Panc1 (cell line): ENCODE measurements around the gene SNTG2. TPM values are rescaled to one million over a fixed set of nuclear protein-coding genes. Genes with fewer than 3 reads are reported as not detected.

Experiments
- ATAC-seq: fragments of 200-7000 bp; cut with Tn5 transposase; 2 replicates; pipeline ENCODE4 v1.9.1; 2020; ENCODE audit warnings: mild to moderate bottlenecking, moderate library complexity
- BruUV-seq: library from RNA; stranded (reverse); fragments of 400-500 nt; replicated peaks from 2 replicates; lab custom pipeline; 2021; lab: Mats Ljungman, UMichigan
- CTCF ChIA-PET: fragments of 300-600 bp; sonication (Branson Sonifier 250); formaldehyde crosslinking; loops from one replicate; lab custom pipeline; 2022; ENCODE audit warnings: antibody characterized with exemption; lab: Charles Lee
- POLR2A ChIA-PET: fragments of 300-600 bp; sonication (Branson Sonifier 250); formaldehyde crosslinking; loops from one replicate; lab custom pipeline; 2022; ENCODE audit warnings: antibody characterized with exemption; lab: Charles Lee
- DNase-seq: peaks from one replicate; pipeline ENCODE4 v3.0.0-alpha.2; 2010; ENCODE audit warnings: low read depth, low spot score
- H3K27ac ChIP-seq: 2 replicates; pipeline ENCODE4 v1.5.1; 2011; ENCODE audit warnings: mild to moderate bottlenecking, low read length, inconsistent platforms
- H3K27me3 ChIP-seq: fragments of 200-500 bp; sonication (Bioruptor generic); 2 replicates; pipeline ENCODE4 v1.6.0; 2014; ENCODE audit warnings: low read length, inconsistent platforms; ENCODE audit not compliant: control insufficient read depth, insufficient read depth
- H3K36me3 ChIP-seq: fragments of 200-500 bp; sonication (Bioruptor generic); 2 replicates; pipeline ENCODE4 v1.5.1; 2014; ENCODE audit warnings: inconsistent platforms, mild to moderate bottlenecking, low read length, moderate library complexity; ENCODE audit not compliant: control insufficient read depth, insufficient read depth
- H3K4me1 ChIP-seq: 2 replicates; pipeline ENCODE4 v1.5.1; 2011; ENCODE audit warnings: inconsistent platforms, mild to moderate bottlenecking, low read length, moderate library complexity; ENCODE audit not compliant: control insufficient read depth, insufficient read depth
- H3K4me3 ChIP-seq, 2 experiments: 2 replicates each; pipeline ENCODE4 v1.5.1; 2011 to 2012; ENCODE audit warnings: low read depth in 2 of 2, low read length in 2 of 2, mild to moderate bottlenecking in 2 of 2, inconsistent platforms in 1 of 2, moderate library complexity in 1 of 2
- H3K9me3 ChIP-seq: fragments of 200-500 bp; sonication (Bioruptor generic); 2 replicates; pipeline ENCODE4 v1.5.1; 2014; ENCODE audit warnings: low read depth, mild to moderate bottlenecking, inconsistent platforms, low read length, moderate library complexity; ENCODE audit not compliant: control insufficient read depth, insufficient read depth
- CTCF ChIP-seq: fragments of 450-650 bp; IDR thresholded peaks from 2 replicates; pipeline ENCODE4 v1.5.1; 2017; ENCODE audit warnings: mild to moderate bottlenecking
- POLR2AphosphoS5 ChIP-seq: IDR thresholded peaks from 2 replicates; pipeline ENCODE4 v1.6.1; 2012; ENCODE audit warnings: mild to moderate bottlenecking, low read depth, low read length, moderate library complexity
- REST ChIP-seq, 2 experiments: IDR thresholded peaks; 2 replicates each; pipeline ENCODE4 v1.6.1; 2011 to 2012; ENCODE audit warnings: low read depth in 2 of 2, control low read depth in 1 of 2, low read length in 1 of 2, mild to moderate bottlenecking in 1 of 2, moderate library complexity in 1 of 2; ENCODE audit not compliant: insufficient read depth in 1 of 2
- SIN3A ChIP-seq: IDR thresholded peaks from 2 replicates; pipeline ENCODE4 v1.6.1; 2012; ENCODE audit warnings: low read depth, mild to moderate bottlenecking, low read length, moderate library complexity, borderline replicate concordance; ENCODE audit not compliant: insufficient read depth
- TCF7L2 ChIP-seq: IDR thresholded peaks from 2 replicates; pipeline ENCODE4 v1.6.1; 2011; ENCODE audit warnings: mild to moderate bottlenecking, low read depth, low read length, inconsistent platforms
- in situ Hi-C: cut with HindIII; loops from 2 replicates; pipeline ENCODE4 v1.10.0; 2016; ENCODE audit warnings: low sequenced_read_pairs, low pct_unique_long_range_greater_than_20kb
- intact Hi-C: fragments of 100-400 bp; cut with micrococcal nuclease; formaldehyde crosslinking; loops from one replicate; pipeline ENCODE4 v1.10.0; 2022; ENCODE audit not compliant: unreplicated experiment
- total RNA-seq: library from RNA; stranded (reverse); gene quantifications from one replicate; pipeline ENCODE4 v1.2.1, GENCODE V29; 2021; ENCODE audit not compliant: unreplicated experiment

Gene SNTG2
- total RNA-seq, 1 experiment from 2014 or later, result not detected

GRCh38 chr2:941871-942270, 8.8 kb upstream of the SNTG2 start:
- no TSS peak for BruUV-seq
- in situ Hi-C loops, result no loop called here
- Histone ChIP-seq H3K4me1 (no peaks in the 10 kb centered on the region), H3K27ac (no peak overlapping the region), H3K27me3 (no peaks in the 10 kb centered on the region), H3K9me3 (no peaks in the 10 kb centered on the region), H3K36me3 (no peaks in the 10 kb centered on the region), H3K4me3 (no peak overlapping the region)
- no peak for TF ChIP-seq POLR2AphosphoS5
- TF ChIP-seq CTCF, result no peak
- no peak for TF ChIP-seq REST (IDR thresholded peaks at IDR 0.05; ENCODE audit: insufficient read depth in 1 of 2, low read depth in 2 of 2, low read length in 1 of 2)
- no peak for TF ChIP-seq TCF7L2
- TF ChIP-seq SIN3A, result no peak
- no peak for DNase-seq
- ATAC-seq, result no peak
- POLR2A ChIA-PET, result no interaction called here
- intact Hi-C loops, result no loop called here
- CTCF ChIA-PET, result no interaction called here

GRCh38 chr2:942775-943460, 7.7 kb upstream of the SNTG2 start:
- ChIA-PET CTCF (no interaction called here), POLR2A (no interaction called here)
- no peaks in the 10 kb centered on the region for H3K27me3 ChIP-seq
- intact Hi-C loops (no loop called here), in situ Hi-C loops (no loop called here)
- no peak for ATAC-seq
- no peaks in the 10 kb centered on the region for H3K4me1 ChIP-seq
- BruUV-seq, result no TSS peak
- H3K36me3 ChIP-seq, result no peaks in the 10 kb centered on the region
- no peak overlapping the region for H3K4me3 ChIP-seq
- no peak overlapping the region for H3K27ac ChIP-seq
- no peak for DNase-seq
- H3K9me3 ChIP-seq, result no peaks in the 10 kb centered on the region
- TF ChIP-seq CTCF, result no peak
- no peak for TF ChIP-seq TCF7L2
- no peak for TF ChIP-seq SIN3A
- TF ChIP-seq REST (IDR thresholded peaks at IDR 0.05; ENCODE audit: insufficient read depth in 1 of 2, low read depth in 2 of 2, low read length in 1 of 2), result no peak
- TF ChIP-seq POLR2AphosphoS5, result no peak
